ENCODE data around the gene VKORC1. TPM values are rescaled to one million over a fixed set of nuclear protein-coding genes. Genes with fewer than 3 reads are reported as not detected.

VKORC1 gene
- total RNA-seq, 1 experiment from 2014 or later = 98.3 TPM

DNA sequence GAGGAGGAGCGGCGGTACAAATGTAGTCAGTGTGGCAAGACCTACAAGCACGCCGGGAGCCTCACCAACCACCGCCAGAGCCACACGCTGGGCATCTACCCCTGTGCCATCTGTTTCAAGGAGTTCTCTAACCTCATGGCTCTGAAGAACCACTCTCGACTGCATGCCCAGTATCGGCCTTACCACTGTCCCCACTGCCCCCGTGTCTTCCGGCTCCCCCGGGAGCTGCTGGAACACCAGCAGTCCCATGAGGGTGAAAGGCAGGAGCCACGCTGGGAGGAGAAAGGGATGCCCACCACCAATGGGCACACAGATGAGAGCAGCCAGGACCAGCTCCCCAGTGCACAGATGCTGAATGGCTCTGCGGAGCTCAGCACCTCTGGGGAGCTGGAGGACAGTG, 17.6 kb downstream of the VKORC1 start:
- Histone ChIP-seq H3K4me3 (ENCODE audit: low read depth, low read length, poor library complexity, severe bottlenecking) (no peak overlapping the region), H3K27me3 (replicated peaks; ENCODE audit: insufficient read depth, low read depth, low read length, poor library complexity) (no peaks in the 10 kb centered on the region), H3K27ac (ENCODE audit: low read depth, low read length, poor library complexity, severe bottlenecking) (no peak overlapping the region), H3K36me3 (ENCODE audit: insufficient read depth, low read length, poor library complexity, severe bottlenecking) (peaks cover 45% of the 10 kb centered on the region), H3K4me1 (ENCODE audit: insufficient read depth, low read length, poor library complexity, severe bottlenecking) (peaks cover 9% of the 10 kb centered on the region), H3K9me3 (ENCODE audit: low read depth, low read length, poor library complexity, severe bottlenecking) (no peaks in the 10 kb centered on the region)
- no peak for DNase-seq (ENCODE audit: low spot score)
- ChIA-PET CTCF (no interaction called here), POLR2A (ENCODE audit: low non-redundant PET) (no interaction called here)
- BruUV-seq (replicated peaks) = no TSS peak
- TF ChIP-seq, protein P1, sequence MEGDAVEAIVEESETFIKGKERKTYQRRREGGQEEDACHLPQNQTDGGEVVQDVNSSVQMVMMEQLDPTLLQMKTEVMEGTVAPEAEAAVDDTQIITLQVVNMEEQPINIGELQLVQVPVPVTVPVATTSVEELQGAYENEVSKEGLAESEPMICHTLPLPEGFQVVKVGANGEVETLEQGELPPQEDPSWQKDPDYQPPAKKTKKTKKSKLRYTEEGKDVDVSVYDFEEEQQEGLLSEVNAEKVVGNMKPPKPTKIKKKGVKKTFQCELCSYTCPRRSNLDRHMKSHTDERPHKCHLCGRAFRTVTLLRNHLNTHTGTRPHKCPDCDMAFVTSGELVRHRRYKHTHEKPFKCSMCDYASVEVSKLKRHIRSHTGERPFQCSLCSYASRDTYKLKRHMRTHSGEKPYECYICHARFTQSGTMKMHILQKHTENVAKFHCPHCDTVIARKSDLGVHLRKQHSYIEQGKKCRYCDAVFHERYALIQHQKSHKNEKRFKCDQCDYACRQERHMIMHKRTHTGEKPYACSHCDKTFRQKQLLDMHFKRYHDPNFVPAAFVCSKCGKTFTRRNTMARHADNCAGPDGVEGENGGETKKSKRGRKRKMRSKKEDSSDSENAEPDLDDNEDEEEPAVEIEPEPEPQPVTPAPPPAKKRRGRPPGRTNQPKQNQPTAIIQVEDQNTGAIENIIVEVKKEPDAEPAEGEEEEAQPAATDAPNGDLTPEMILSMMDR (conservative IDR thresholded peaks at IDR 0.05; ENCODE audit: low read depth, low read length) = no peak
- TF ChIP-seq EZH2 (IDR thresholded peaks at IDR 0.05; ENCODE audit: borderline replicate concordance, low read depth, low read length, poor library complexity, severe bottlenecking) = no peak
- intact Hi-C loops (cut with micrococcal nuclease; ENCODE audit: unreplicated experiment) = no loop called here

DNA sequence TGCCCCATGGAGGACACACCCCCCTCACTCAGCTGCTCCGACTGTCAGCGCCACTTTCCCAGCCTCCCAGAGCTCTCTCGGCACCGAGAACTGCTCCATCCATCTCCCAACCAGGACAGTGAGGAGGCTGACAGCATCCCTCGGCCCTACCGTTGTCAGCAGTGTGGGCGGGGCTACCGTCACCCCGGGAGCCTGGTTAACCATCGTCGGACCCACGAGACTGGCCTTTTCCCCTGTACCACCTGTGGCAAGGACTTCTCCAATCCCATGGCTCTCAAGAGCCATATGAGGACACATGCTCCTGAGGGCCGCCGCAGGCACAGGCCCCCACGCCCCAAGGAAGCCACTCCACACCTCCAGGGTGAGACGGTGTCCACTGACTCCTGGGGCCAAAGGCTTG, 18.3 kb downstream of the VKORC1 start:
- no peak overlapping the region for H3K4me3 ChIP-seq (ENCODE audit: low read depth, low read length, poor library complexity, severe bottlenecking)
- POLR2A ChIA-PET (ENCODE audit: low non-redundant PET) = no interaction called here
- no peaks in the 10 kb centered on the region for H3K27me3 ChIP-seq (replicated peaks; ENCODE audit: insufficient read depth, low read depth, low read length, poor library complexity)
- intact Hi-C loops (cut with micrococcal nuclease; ENCODE audit: unreplicated experiment) = no loop called here
- TF ChIP-seq, protein P1 (conservative IDR thresholded peaks at IDR 0.05; ENCODE audit: low read depth, low read length) = no peak
- TF ChIP-seq EZH2 (IDR thresholded peaks at IDR 0.05; ENCODE audit: borderline replicate concordance, low read depth, low read length, poor library complexity, severe bottlenecking) = no peak
- no peaks in the 10 kb centered on the region for H3K9me3 ChIP-seq (ENCODE audit: low read depth, low read length, poor library complexity, severe bottlenecking)
- CTCF ChIA-PET = no interaction called here
- DNase-seq (ENCODE audit: low spot score) = no peak
- H3K36me3 ChIP-seq (ENCODE audit: insufficient read depth, low read length, poor library complexity, severe bottlenecking) = peaks cover 41% of the 10 kb centered on the region
- no peak overlapping the region for H3K27ac ChIP-seq (ENCODE audit: low read depth, low read length, poor library complexity, severe bottlenecking)
- peaks cover 16% of the 10 kb centered on the region for H3K4me1 ChIP-seq (ENCODE audit: insufficient read depth, low read length, poor library complexity, severe bottlenecking)
- no TSS peak for BruUV-seq (replicated peaks)

DNA sequence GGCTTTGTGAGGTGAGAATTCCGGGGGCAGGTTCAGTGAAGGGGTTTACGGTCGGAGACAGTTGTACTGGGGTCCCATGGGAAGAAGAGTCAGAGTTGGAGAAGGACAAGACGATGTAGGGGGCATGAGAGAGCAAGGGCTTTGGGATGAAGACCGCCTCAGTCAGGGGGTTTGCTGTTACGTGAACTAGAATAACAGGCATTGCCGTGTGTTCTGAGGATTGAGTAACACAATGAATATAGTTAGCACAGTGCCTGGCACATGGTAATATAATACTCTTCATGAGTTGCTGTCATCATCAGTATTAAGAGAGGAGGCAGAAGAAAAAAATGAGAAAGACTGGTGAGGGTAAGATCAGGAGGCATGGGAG, 19.8 kb downstream of the VKORC1 start:
- no TSS peak for BruUV-seq (replicated peaks)
- Histone ChIP-seq H3K36me3 (ENCODE audit: insufficient read depth, low read length, poor library complexity, severe bottlenecking) (peaks cover 32% of the 10 kb centered on the region), H3K9me3 (ENCODE audit: low read depth, low read length, poor library complexity, severe bottlenecking) (no peaks in the 10 kb centered on the region), H3K4me3 (ENCODE audit: low read depth, low read length, poor library complexity, severe bottlenecking) (peak overlapping the region; percentile 89), H3K4me1 (ENCODE audit: insufficient read depth, low read length, poor library complexity, severe bottlenecking) (peaks cover 19% of the 10 kb centered on the region), H3K27me3 (replicated peaks; ENCODE audit: insufficient read depth, low read depth, low read length, poor library complexity) (no peaks in the 10 kb centered on the region), H3K27ac (ENCODE audit: low read depth, low read length, poor library complexity, severe bottlenecking) (peak overlapping the region; percentile 99)
- intact Hi-C loops (cut with micrococcal nuclease; ENCODE audit: unreplicated experiment) = loop anchor here (1.0 kb wide), 2 partner anchors 20 to 68 kb away; partner anchors contain the start of gene VKORC1
- DNase-seq (ENCODE audit: low spot score) = no peak
- ChIA-PET POLR2A (ENCODE audit: low non-redundant PET) (no interaction called here), CTCF (interaction anchor here (1.3 kb wide), 1 partner anchor 68 kb away, joined by 7 read pairs; no protein-coding TSS in a partner anchor)
- TF ChIP-seq EZH2 (IDR thresholded peaks at IDR 0.05; ENCODE audit: borderline replicate concordance, low read depth, low read length, poor library complexity, severe bottlenecking) = no peak
- TF ChIP-seq, protein P1 (conservative IDR thresholded peaks at IDR 0.05; ENCODE audit: low read depth, low read length) = no peak

Data from A673 (cell line).